GM12874 (cell line): ENCODE data around the gene THAP6.

Experiments
- TF ChIP-seq, protein P1 (sequence below): IDR thresholded peaks from 2 replicates; pipeline ENCODE4 v1.5.1; 2011; ENCODE audit warnings: low read depth, mild to moderate bottlenecking, control low read depth, low read length, moderate library complexity; ENCODE audit not compliant: insufficient read depth

THAP6 gene, protein sequence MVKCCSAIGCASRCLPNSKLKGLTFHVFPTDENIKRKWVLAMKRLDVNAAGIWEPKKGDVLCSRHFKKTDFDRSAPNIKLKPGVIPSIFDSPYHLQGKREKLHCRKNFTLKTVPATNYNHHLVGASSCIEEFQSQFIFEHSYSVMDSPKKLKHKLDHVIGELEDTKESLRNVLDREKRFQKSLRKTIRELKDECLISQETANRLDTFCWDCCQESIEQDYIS

DNA sequence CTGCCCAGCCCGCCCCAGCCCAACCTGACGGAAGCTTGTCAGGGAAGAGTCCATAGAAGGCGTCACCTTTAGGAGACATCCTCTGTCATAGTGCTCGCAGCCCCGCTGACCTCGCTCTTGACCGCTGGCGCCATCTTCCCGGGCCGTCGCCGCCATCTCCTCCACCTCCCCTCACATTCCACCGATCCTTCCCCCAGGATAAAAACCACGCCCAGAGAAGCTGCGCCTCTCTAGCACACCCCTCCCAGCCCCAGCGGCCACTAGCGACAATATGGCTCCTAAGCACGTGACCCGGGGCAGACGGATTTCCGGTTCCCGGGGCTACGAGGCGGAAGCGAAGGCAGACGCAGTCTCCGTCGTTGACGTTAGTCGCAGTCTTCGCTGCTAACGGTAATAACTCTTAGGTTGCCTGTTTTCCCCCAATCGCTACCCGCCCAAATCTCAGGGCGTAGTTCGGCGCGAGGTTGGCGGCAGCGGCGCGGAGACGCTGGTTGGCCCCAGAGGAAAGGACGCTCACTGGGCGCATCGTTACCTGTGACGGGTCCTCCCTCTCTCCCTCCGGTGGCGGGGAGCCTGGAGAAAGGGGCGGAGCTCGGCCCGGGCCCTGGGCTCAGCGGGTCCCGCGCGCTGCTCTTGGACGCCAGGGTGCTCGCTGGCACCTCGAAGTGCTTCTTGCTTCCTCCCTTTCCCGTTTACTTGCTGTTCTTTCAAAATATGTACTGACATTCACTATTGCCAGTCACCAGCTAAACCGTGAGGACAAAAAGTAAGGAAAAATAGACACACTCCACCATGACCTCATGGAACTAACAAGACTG, at the start of gene THAP6, which contains the start of gene RCHY1:
TSS of gene THAP6 (plus strand) at position 343 of the 818 bp plus-strand sequence. CDS start 980 bp downstream, outside the sequence.
TSS of gene RCHY1 (minus strand) at position 273 of the 818 bp plus-strand sequence. CDS start at position 156, 117 bp downstream.
- TF ChIP-seq, protein P1, sequence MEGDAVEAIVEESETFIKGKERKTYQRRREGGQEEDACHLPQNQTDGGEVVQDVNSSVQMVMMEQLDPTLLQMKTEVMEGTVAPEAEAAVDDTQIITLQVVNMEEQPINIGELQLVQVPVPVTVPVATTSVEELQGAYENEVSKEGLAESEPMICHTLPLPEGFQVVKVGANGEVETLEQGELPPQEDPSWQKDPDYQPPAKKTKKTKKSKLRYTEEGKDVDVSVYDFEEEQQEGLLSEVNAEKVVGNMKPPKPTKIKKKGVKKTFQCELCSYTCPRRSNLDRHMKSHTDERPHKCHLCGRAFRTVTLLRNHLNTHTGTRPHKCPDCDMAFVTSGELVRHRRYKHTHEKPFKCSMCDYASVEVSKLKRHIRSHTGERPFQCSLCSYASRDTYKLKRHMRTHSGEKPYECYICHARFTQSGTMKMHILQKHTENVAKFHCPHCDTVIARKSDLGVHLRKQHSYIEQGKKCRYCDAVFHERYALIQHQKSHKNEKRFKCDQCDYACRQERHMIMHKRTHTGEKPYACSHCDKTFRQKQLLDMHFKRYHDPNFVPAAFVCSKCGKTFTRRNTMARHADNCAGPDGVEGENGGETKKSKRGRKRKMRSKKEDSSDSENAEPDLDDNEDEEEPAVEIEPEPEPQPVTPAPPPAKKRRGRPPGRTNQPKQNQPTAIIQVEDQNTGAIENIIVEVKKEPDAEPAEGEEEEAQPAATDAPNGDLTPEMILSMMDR, result no peak

GRCh38 chr4:75469896-75470295, 44.4 kb upstream of the THAP6 start:
- TF ChIP-seq, protein P1, result no peak

DNA sequence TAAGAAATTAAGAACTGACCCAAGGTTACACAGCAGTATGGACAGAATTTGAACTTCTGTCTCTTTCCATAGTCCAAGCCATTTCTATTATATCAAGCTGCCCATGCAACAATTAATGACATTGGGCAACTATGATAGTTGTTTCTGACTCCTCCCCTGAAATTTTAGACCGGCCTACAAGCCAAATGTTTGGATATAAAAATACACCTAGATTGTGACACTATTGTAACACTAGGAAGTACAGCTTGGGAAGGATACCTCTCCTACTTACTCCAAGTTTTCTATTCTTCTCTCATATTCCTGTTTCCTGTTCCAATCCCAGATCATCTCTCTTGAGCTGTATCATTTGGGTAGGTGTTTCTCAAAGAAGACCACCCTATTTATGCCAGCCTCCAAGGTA, 43.5 kb upstream of the THAP6 start:
- TF ChIP-seq, protein P1, result no peak

GRCh38 chr4:75477201-75477600, 37.1 kb upstream of the THAP6 start:
- TF ChIP-seq, protein P1, result no peak

DNA sequence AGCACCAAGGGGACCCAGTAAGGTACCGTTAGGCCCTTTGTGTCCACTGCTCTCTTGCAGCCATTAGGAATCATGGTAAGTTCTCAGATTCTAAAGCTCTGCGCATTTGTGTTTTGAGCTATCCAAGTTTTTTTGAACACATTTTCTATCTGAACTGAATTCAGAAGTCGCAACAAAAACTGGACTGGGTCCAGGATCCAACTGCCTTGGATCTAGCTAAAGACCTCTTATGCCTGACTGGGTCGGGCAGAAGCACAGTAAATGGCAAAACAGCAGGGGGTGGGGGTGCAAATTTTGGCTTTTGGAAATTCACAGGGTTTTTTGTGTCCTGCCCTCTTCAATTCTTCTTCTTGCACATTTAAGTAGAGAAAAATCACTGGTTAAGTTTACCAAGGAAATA, 30.1 kb upstream of the THAP6 start:
- TF ChIP-seq, protein P1, result no peak

- TF ChIP-seq, protein P1, result no peak
These were observed 24.1 kb upstream of the THAP6 start for GRCh38 chr4:75490155-75490554.

- TF ChIP-seq, protein P1, result no peak
These were observed 19.7 kb upstream of the THAP6 start for GRCh38 chr4:75494563-75494962.
